ENCODE results near the gene EPHA2.

GRCh38 chr1:16189921-16190621 lies 34.2 kb upstream of the EPHA2 start:
- TF ChIP-seq, protein P1, sequence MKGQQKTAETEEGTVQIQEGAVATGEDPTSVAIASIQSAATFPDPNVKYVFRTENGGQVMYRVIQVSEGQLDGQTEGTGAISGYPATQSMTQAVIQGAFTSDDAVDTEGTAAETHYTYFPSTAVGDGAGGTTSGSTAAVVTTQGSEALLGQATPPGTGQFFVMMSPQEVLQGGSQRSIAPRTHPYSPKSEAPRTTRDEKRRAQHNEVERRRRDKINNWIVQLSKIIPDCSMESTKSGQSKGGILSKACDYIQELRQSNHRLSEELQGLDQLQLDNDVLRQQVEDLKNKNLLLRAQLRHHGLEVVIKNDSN (IDR thresholded peaks at IDR 0.05; ENCODE audit: borderline replicate concordance, low read depth), result no peak
- TF ChIP-seq, protein P2, sequence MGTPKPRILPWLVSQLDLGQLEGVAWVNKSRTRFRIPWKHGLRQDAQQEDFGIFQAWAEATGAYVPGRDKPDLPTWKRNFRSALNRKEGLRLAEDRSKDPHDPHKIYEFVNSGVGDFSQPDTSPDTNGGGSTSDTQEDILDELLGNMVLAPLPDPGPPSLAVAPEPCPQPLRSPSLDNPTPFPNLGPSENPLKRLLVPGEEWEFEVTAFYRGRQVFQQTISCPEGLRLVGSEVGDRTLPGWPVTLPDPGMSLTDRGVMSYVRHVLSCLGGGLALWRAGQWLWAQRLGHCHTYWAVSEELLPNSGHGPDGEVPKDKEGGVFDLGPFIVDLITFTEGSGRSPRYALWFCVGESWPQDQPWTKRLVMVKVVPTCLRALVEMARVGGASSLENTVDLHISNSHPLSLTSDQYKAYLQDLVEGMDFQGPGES (IDR thresholded peaks at IDR 0.05; ENCODE audit: low read depth, low read length), result no peak
- TF ChIP-seq, protein P3, sequence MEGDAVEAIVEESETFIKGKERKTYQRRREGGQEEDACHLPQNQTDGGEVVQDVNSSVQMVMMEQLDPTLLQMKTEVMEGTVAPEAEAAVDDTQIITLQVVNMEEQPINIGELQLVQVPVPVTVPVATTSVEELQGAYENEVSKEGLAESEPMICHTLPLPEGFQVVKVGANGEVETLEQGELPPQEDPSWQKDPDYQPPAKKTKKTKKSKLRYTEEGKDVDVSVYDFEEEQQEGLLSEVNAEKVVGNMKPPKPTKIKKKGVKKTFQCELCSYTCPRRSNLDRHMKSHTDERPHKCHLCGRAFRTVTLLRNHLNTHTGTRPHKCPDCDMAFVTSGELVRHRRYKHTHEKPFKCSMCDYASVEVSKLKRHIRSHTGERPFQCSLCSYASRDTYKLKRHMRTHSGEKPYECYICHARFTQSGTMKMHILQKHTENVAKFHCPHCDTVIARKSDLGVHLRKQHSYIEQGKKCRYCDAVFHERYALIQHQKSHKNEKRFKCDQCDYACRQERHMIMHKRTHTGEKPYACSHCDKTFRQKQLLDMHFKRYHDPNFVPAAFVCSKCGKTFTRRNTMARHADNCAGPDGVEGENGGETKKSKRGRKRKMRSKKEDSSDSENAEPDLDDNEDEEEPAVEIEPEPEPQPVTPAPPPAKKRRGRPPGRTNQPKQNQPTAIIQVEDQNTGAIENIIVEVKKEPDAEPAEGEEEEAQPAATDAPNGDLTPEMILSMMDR (IDR thresholded peaks at IDR 0.05), result no peak
